Activated T-helper 17 cell treated with anti-CD3 and anti-CD28 coated beads, Interleukin-2, amount 50 U/mL, for 72 hours (primary cell): ENCODE measurements around the gene CHRNA1. TPM values are rescaled to one million over a fixed set of nuclear protein-coding genes. Genes with fewer than 3 reads are reported as not detected.

Source experiments
- ATAC-seq: fragments of 150-1000 bp; cut with Tn5 transposase; replicated peaks from 2 replicates; pipeline ENCODE4 v1.10.0; 2021; ENCODE audit warnings: mild to moderate bottlenecking, moderate library complexity
- H3K27ac Mint-ChIP-seq: one replicate; pipeline ENCODE4 v1.8.0; 2022; ENCODE audit warnings: mixed read lengths
- H3K27me3 Mint-ChIP-seq: one replicate; pipeline ENCODE4 v1.8.0; 2022; ENCODE audit warnings: mixed read lengths
- H3K36me3 Mint-ChIP-seq: one replicate; pipeline ENCODE4 v1.8.0; 2022; ENCODE audit warnings: low read depth, mild to moderate bottlenecking, mixed read lengths
- H3K4me1 Mint-ChIP-seq: one replicate; pipeline ENCODE4 v1.8.0; 2022; ENCODE audit warnings: mixed read lengths
- H3K4me3 Mint-ChIP-seq: one replicate; pipeline ENCODE4 v1.8.0; 2022; ENCODE audit warnings: mild to moderate bottlenecking, mixed read lengths
- H3K9me3 Mint-ChIP-seq: one replicate; pipeline ENCODE4 v1.8.0; 2022; ENCODE audit warnings: mixed read lengths
- total RNA-seq, 2 donors: library from RNA; stranded (reverse); gene quantifications; one replicate each; pipeline ENCODE4 v1.2.3, GENCODE V29; 2022

CHRNA1 gene
- under 1 TPM in 1 of 2 donors, not detected in 1; 0.13 TPM for total RNA-seq

DNA sequence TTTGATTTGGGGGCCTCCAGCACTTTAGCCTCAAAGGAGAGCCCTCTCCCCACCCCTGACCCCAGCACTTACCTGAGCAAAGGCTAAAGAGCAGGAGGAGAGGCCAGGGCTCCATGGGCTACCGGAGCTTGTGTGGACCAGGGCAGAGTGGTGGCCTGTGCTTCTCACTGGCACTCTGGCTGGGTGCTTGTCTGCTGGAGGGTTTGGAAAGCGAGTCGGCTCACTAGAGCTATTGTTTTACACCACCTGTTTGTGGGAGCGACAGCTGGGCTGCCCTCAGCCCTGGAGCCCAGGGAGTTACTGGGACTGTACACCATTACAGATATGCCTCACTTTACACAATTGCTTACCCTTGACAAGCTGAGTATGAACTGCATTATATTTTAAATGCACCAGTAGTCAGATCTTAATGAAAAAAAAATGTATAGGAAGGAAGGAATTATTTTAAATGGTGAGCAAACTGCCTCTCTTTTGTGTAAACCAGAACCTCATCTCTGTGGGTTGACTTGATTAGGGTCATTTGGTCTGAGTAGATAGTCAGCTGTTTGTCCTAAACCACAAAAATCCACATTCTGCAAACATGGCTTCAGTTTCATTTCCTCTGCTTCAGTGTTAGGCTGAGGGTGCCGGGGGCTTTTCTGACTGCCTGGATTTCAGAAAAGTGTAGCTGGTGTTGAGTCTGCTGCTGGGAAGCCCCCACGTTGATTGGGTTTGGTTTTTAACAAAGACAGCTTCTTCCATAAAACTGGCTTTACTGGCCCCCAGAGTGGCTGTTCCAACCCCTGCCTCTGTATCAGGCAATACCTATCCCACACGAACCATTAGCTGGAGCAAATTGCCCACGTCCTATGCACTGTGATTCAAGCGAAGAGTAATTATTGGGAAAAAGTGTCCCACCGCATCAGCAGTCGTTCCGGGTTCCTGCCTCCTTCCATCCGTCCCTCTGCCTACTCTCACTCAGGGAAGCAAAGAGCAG lies at the start of gene CHRNA1:
TSS of gene CHRNA1 (minus strand) at position 193 of the 976 bp plus-strand sequence. CDS start at position 115, 78 bp downstream.
- no peak for ATAC-seq
- Mint-ChIP-seq H3K27ac (no peak within 1 kb of the TSS), H3K9me3 (no peaks in the 10 kb centered on the region), H3K27me3 (no peaks in the 10 kb centered on the region), H3K4me3 (no peak within 1 kb of the TSS), H3K36me3 (no peaks in the 10 kb centered on the region), H3K4me1 (no peaks in the 10 kb centered on the region)

DNA sequence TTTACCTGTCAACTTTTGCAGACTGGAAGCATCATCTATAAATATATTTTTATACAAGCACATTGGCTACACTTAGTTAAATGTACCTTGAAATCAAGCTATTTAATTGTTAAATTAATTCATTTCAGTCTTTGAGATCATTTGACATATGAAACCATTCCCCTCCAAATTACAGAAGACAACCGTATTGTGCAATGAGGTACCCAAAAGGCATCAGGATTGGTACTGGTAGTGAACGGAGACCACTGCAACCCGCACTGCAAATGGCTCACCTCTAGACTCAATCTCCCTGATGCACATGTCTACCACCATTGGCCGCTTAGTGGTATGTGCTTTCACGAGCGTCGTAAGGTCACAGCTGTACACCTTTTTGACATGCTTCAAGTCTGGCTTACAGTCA lies 47.8 kb upstream of the CHRNA1 start:
- H3K4me3 Mint-ChIP-seq = no peak overlapping the region
- no peaks in the 10 kb centered on the region for H3K36me3 Mint-ChIP-seq
- peaks cover 4% of the 10 kb centered on the region for H3K4me1 Mint-ChIP-seq
- no peaks in the 10 kb centered on the region for H3K9me3 Mint-ChIP-seq
- H3K27me3 Mint-ChIP-seq = no peaks in the 10 kb centered on the region
- no peak overlapping the region for H3K27ac Mint-ChIP-seq
- no peak for ATAC-seq

DNA sequence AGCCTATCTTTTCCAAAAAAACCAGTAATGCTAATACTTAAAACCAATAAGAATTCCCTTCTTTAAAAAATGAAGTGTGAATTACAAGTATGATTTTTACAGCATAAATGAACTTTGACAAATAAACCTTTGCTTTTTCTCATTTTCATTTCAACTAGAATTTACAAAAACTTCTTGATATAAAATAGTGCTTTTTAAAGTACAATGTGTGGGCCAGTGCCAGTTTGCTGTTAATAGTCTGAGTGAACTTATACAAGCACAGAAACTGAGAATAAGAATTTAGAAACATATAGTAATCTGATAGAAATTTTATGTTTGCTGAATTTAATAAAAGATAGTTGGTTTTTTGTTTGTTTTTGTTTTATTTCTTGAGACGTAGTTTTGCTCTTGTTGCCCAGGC lies 43.7 kb upstream of the CHRNA1 start:
- no peak for ATAC-seq
- no peak overlapping the region for H3K27ac Mint-ChIP-seq
- H3K9me3 Mint-ChIP-seq = no peaks in the 10 kb centered on the region
- no peaks in the 10 kb centered on the region for H3K36me3 Mint-ChIP-seq
- H3K4me1 Mint-ChIP-seq = peaks cover 4% of the 10 kb centered on the region
- H3K27me3 Mint-ChIP-seq = no peaks in the 10 kb centered on the region
- H3K4me3 Mint-ChIP-seq = no peak overlapping the region

DNA sequence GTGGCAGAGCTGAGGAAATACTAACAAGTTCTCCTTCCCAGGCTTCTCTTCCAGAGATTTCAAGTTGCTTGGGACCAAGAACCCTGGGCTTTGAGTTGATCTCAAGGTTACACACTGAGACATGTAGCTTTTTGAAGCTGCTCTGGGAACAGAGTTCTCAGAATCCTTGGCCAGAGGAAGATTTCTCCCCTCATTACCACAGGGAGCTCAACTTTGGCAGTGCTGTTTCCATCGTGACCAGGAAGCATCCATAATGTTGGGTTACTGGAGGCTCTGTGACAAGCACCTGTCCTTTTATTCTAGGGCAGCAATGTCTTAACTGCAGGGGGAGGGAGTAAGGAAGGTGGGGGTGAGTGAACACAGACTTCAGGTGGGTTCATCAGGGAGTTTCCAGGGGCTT lies 41.5 kb upstream of the CHRNA1 start:
- Mint-ChIP-seq H3K36me3 (no peaks in the 10 kb centered on the region), H3K4me1 (peaks cover 4% of the 10 kb centered on the region), H3K27me3 (no peaks in the 10 kb centered on the region), H3K4me3 (no peak overlapping the region), H3K27ac (no peak overlapping the region), H3K9me3 (no peaks in the 10 kb centered on the region)
- no peak for ATAC-seq

DNA sequence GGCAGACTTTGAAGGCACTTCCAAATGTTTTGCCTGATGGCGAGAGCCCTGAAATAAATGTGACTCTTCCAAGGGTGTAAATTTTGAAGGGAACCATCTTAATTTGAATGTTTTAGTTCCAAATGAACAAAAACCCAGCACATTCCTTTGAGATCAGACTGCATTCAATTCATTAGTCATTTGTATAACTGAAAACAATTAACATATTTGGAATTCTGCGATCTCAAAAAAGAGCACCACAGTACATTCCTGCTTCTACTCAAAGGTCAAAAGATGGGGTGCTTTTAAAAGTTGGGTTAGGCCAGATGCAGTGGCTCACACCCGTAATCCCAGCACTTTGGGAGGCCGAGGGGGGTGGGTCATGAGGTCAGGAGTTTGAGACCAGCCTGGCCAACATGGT lies 38.2 kb upstream of the CHRNA1 start:
- H3K36me3 Mint-ChIP-seq = no peaks in the 10 kb centered on the region
- H3K9me3 Mint-ChIP-seq = no peaks in the 10 kb centered on the region
- H3K27ac Mint-ChIP-seq = no peak overlapping the region
- H3K27me3 Mint-ChIP-seq = no peaks in the 10 kb centered on the region
- H3K4me1 Mint-ChIP-seq = peaks cover 6% of the 10 kb centered on the region
- ATAC-seq = no peak
- no peak overlapping the region for H3K4me3 Mint-ChIP-seq

DNA sequence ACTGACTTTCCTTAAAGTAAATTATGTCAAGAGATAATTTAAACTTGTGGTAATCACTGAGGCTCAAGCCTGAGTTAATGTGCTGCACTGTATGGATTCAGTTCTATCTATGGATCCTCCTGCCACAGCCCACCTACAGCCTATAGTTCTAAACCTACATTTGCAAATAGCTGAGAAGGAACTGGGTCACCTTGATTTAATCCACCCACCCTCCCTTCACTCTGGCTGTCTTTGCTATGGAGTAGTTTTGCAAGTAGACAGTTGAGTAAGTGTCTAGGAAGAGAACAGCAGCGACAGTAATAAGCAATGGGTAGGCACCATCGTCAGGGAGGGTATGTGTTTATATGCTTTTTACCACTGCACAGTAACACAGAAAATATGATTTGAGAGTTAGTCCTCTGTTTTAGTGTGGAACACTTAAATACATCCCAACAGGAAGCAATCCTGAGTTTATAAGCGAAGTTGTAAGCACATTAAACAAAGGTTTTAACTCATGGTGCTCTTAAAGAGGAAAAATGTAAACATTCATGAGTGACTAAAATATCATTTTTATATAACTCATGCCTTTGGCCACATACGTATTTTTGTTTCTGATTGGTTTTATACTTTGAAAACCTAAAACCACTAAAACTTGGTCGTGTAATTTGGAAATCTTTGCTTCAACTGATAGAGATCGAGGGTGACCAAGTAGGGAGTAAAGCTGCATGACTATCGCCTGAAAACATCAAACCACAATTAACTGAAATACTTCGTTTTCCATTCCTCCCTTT lies 36.3 kb upstream of the CHRNA1 start:
- peak overlapping the region; percentile 13 for H3K4me3 Mint-ChIP-seq

DNA sequence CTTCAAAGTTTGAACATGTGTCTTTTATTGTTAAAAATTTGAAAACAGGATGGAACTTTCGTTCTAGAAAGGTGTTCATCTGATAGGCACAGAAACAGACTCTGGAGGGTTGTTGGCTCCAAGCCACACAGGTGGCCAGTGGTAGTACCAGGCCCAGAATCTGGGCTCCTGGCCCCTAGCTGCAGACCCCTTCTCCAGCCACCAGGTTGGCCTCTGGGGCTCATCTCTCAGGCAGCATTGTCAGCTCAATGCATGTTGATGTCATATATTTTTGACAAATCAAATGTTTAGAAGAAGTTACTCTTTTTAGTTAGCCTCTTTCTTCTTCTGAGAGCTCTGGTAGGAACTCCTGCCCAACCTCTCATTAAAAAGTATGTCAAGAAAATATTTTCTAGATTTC lies 34.5 kb upstream of the CHRNA1 start:
- no peak overlapping the region for H3K4me3 Mint-ChIP-seq
- H3K27ac Mint-ChIP-seq = no peak overlapping the region
- H3K27me3 Mint-ChIP-seq = no peaks in the 10 kb centered on the region
- no peaks in the 10 kb centered on the region for H3K9me3 Mint-ChIP-seq
- no peaks in the 10 kb centered on the region for H3K36me3 Mint-ChIP-seq
- H3K4me1 Mint-ChIP-seq = peaks cover 12% of the 10 kb centered on the region
- ATAC-seq = no peak

More for the DNA sequence above, 36.3 kb upstream of the CHRNA1 start:
- Mint-ChIP-seq H3K27me3 (no peaks in the 10 kb centered on the region), H3K9me3 (no peaks in the 10 kb centered on the region), H3K27ac (no peak overlapping the region), H3K36me3 (no peaks in the 10 kb centered on the region), H3K4me1 (peaks cover 12% of the 10 kb centered on the region)
- peak; percentile 30 for ATAC-seq

DNA sequence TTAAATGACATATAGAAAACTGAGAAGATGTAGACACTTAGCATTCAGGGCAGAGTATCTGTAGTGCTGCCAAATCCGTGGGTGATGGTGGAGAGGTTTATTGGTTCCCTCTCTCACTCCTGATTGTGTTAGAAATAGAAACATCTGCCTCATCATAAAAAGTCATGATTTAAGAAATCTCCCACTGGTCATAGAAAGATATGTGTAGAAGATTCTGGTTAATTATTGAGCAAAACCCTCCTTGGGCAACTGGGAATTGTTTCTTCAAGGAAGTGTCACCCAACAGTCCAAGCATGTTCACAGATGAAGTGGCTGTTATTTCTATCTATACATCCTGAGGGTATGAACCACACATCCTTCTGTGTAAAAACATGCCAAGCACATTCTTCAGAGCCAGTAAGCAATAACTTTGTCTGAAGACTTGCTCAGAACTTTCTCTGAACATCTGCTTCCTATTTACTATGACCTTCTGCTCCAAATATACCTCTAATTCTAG lies 33.6 kb upstream of the CHRNA1 start:
- Mint-ChIP-seq H3K27ac (peak overlapping the region; percentile 20), H3K27me3 (no peaks in the 10 kb centered on the region), H3K36me3 (no peaks in the 10 kb centered on the region), H3K4me1 (peaks cover 12% of the 10 kb centered on the region), H3K4me3 (no peak overlapping the region), H3K9me3 (no peaks in the 10 kb centered on the region)
- ATAC-seq = no peak

DNA sequence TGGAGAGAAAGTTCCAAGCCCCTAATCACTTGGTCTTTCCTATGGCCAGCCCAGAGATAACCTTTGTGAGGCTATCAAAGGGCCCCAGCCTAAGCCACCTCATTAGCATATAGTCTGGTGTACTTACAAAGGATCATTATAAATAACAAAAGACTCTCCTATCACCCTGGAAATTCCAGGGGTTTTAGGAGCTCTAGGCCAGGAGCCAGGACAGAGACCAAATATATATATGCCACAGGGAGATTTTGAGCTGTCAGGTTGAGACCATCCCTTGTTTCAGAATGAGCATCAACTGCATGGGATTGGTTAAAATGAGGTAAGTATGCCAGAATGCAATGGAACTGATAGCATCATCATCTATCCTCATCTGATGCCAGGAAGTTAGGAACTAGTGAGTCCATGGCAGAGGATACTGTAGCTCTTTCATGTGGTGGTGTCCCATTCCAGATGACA lies 32.1 kb upstream of the CHRNA1 start:
- Mint-ChIP-seq H3K27me3 (no peaks in the 10 kb centered on the region), H3K4me3 (peak overlapping the region; percentile 59), H3K9me3 (no peaks in the 10 kb centered on the region), H3K36me3 (no peaks in the 10 kb centered on the region), H3K4me1 (peaks cover 12% of the 10 kb centered on the region), H3K27ac (peak overlapping the region; percentile 91)
- peak; percentile 43 for ATAC-seq

DNA sequence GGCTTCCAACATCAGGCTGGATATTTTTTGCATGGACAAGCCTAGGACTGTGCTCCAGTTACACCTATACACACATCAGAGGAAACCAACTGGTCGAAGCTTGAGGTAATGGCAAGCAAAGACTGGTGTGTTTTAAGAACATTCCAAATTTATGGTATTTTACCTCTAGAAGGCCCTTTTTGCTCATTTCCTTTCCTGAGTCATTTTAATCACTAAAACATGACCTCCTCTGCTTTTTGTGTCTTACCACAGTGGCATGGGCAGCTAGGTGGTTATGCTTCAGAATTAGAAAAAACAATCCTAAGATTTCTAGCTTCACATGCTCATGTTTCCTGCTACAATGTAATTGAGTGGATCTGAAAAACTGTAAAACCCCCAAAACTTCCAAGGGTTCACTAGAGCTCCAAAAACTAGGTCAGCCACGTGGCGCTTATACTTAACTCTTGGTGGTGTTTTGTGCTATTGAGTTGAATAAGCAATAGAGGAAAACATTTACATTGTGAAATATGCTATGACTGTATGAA lies 30.6 kb upstream of the CHRNA1 start:
- Mint-ChIP-seq H3K4me1 (peaks cover 7% of the 10 kb centered on the region), H3K4me3 (peak overlapping the region; percentile 59), H3K36me3 (no peaks in the 10 kb centered on the region), H3K27me3 (no peaks in the 10 kb centered on the region), H3K9me3 (no peaks in the 10 kb centered on the region), H3K27ac (peak overlapping the region; percentile 91)
- peak; percentile 73 for ATAC-seq

DNA sequence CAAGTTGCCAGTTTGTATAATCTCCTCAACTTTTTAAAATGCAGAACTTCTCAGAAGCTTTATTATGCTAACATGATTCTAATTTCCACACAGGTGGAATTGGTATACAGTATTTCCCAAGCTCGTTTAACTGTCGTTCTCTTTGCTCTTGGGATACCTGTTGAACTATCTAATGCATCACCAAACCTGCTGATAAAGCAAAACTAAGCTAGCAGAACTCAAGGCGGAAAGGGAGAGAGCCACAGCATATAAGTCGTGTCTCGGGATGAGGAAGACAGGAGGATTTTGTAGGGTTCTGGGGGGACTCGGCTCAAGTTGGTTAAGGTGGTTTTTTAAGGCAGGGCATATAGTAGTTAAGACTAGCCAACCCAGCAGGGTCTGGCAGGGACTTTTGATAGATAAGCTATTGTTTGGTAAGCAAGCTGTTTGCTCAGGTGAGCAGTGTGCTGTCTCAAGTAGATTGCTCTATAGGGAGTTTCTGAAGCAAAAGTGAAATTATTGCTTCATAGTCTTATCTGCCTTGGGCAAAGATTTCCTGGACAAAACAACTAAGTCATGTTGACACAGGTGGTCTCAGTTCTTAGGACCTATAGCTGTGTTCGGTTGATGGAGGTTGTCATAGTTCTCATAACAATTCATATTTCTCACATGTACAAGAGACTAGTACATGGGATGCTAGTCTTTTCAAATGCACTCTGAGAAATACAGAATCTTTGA lies 28.2 kb upstream of the CHRNA1 start:
- H3K27ac Mint-ChIP-seq = no peak overlapping the region
- H3K4me1 Mint-ChIP-seq = peaks cover 12% of the 10 kb centered on the region
- no peaks in the 10 kb centered on the region for H3K9me3 Mint-ChIP-seq
- no peaks in the 10 kb centered on the region for H3K27me3 Mint-ChIP-seq
- ATAC-seq = no peak
- no peak overlapping the region for H3K4me3 Mint-ChIP-seq
- H3K36me3 Mint-ChIP-seq = no peaks in the 10 kb centered on the region

DNA sequence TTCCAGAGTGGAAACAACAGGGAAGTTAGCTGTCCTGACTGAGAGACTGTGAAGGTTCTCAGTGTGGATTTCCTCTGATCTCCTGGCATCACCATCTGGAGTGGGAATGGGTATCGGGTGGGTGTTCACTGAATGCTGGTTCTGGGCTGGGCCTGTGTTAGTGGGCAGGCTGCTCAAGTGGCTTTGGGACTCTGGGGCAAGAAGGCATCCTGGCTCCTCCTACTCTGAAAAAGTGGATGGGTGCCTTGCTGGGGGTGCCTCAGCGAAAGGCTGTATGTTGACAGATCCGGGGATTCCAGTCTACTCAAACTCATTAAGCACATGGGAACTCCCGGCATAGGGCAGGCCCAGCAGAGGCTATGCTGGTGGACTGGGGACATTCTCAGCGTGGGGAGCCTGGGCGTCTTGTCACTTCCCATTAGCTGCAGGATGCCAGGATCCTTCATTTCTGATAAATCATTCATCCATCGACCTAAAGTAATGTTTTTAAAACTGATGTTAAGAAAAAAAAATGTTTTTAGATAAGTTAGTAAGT lies 27.5 kb upstream of the CHRNA1 start:
- H3K4me3 Mint-ChIP-seq = no peak overlapping the region
- no peaks in the 10 kb centered on the region for H3K27me3 Mint-ChIP-seq
- no peak overlapping the region for H3K27ac Mint-ChIP-seq
- no peak for ATAC-seq
- peaks cover 12% of the 10 kb centered on the region for H3K4me1 Mint-ChIP-seq
- H3K36me3 Mint-ChIP-seq = no peaks in the 10 kb centered on the region
- no peaks in the 10 kb centered on the region for H3K9me3 Mint-ChIP-seq

DNA sequence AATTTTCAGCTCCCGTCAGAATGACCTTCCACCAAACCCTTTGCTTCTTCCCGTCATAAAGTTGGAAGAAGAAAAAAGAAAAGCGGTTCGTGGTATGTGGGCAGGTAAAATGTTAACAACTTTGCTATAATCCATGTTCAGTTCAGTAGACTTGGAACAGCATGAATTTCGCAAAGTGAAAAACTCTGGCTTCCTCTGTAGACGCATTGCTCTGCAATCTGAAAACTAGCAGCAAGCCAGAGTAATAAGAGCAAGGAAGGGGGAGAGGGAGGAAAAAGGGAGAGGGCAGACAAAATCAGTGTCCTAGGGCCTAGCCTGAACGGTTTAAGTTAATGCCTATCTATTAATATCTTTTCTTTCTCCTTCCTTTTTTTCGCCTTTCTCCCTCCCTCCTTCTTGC lies 26.7 kb upstream of the CHRNA1 start:
- ATAC-seq = no peak
- Mint-ChIP-seq H3K4me3 (no peak overlapping the region), H3K36me3 (no peaks in the 10 kb centered on the region), H3K4me1 (peaks cover 10% of the 10 kb centered on the region), H3K27me3 (no peaks in the 10 kb centered on the region), H3K27ac (no peak overlapping the region), H3K9me3 (no peaks in the 10 kb centered on the region)

DNA sequence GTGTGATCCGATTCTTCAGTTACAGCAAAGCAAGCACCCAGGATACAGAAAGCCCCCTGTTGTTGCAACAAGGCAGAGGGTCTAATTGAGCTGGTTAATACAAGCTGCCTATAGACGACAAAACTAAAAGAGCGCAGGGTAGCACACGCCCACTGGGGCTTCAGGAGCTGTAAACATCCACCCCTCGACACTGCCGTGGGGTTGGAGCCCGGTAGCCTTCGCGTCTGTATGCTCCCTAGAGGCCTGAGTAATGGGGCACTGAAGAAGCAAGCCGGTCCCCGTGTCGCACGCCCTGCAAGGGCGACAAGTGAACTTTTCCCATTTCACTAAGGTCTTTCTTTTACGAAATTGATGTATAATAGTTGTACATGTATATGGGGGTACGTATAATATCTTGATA lies 24.7 kb upstream of the CHRNA1 start:
- peaks cover 5% of the 10 kb centered on the region for H3K4me1 Mint-ChIP-seq
- no peaks in the 10 kb centered on the region for H3K27me3 Mint-ChIP-seq
- H3K27ac Mint-ChIP-seq = peak overlapping the region; percentile 71
- ATAC-seq = no peak
- no peaks in the 10 kb centered on the region for H3K9me3 Mint-ChIP-seq
- H3K36me3 Mint-ChIP-seq = no peaks in the 10 kb centered on the region
- H3K4me3 Mint-ChIP-seq = peak overlapping the region; percentile 55
